GM12878 (cell line): Measurements from ENCODE around the gene GEMIN7. TPM values are rescaled to one million over a fixed set of nuclear protein-coding genes. Genes with fewer than 3 reads are reported as not detected.

ENCODE experiments used
- ATAC-seq: fragments of 200-7000 bp; cut with Tn5 transposase; 3 replicates; pipeline ENCODE4 v1.9.1; 2020; ENCODE audit warnings: mild to moderate bottlenecking, moderate library complexity
- BruUV-seq: library from RNA; stranded (reverse); fragments of 400-500 nt; replicated peaks from 2 replicates; lab custom pipeline; 2021; lab: Mats Ljungman, UMichigan
- CTCF ChIA-PET: fragments of 300-600 bp; sonication (Branson Sonifier 250); formaldehyde crosslinking; extraction: SDS; loops from one replicate; lab custom pipeline; 2021; ENCODE audit warnings: inconsistent platforms; lab: Yijun Ruan, JAX
- POLR2A ChIA-PET: fragments of 350-600 bp; formaldehyde crosslinking; extraction: SDS; loops from one replicate; lab custom pipeline; 2021; ENCODE audit warnings: inconsistent platforms; lab: Charles Lee
- RAD21 ChIA-PET: fragments of 300-600 bp; sonication (Branson Sonifier 250); formaldehyde crosslinking; loops from one replicate; lab custom pipeline; 2023; ENCODE audit warnings: antibody characterized with exemption; ENCODE audit not compliant: unreplicated experiment; lab: Charles Lee
- SMC1A ChIA-PET: fragments of 300-600 bp; sonication (Branson Sonifier 250); formaldehyde crosslinking; loops from one replicate; lab custom pipeline; 2023; ENCODE audit not compliant: unreplicated experiment, uncharacterized antibody; lab: Charles Lee
- DNase-seq: peaks from one replicate; pipeline ENCODE4 v3.0.0-alpha.2; 2011; ENCODE audit warnings: low read depth, low spot score
- FAIRE-seq: peaks from 3 replicates; lab custom pipeline; 2011; peaks lifted over from hg19 to GRCh38; lab: Jason Lieb, UNC
- H2AFZ ChIP-seq: 2 replicates; pipeline ENCODE4 v1.6.0; 2011; ENCODE audit warnings: low read depth, low read length, control low read depth; ENCODE audit not compliant: control insufficient read depth
- H3K27ac ChIP-seq: 2 replicates; pipeline ENCODE4 v1.5.1; 2011; ENCODE audit warnings: control low read depth; ENCODE audit not compliant: control insufficient read depth, insufficient read depth
- H3K27me3 ChIP-seq, 2 experiments: replicated peaks in 1 of 2; 2 replicates each; pipeline versions ENCODE4 v1.6.0 to v1.6.1; 2011; ENCODE audit warnings: low read length in 1 of 2; ENCODE audit not compliant: control insufficient read depth in 2 of 2, insufficient read depth in 2 of 2
- H3K36me3 ChIP-seq, 2 experiments: 2 replicates each; pipeline ENCODE4 v1.5.1; 2011; ENCODE audit warnings: low read length in 1 of 2; ENCODE audit not compliant: control insufficient read depth in 2 of 2, insufficient read depth in 2 of 2
- H3K4me1 ChIP-seq: 2 replicates; pipeline ENCODE4 v1.6.1; 2011; ENCODE audit warnings: mild to moderate bottlenecking, low read length, moderate library complexity, mixed read lengths; ENCODE audit not compliant: control insufficient read depth, insufficient read depth
- H3K4me2 ChIP-seq: 2 replicates; pipeline ENCODE4 v1.6.0; 2011; ENCODE audit warnings: control low read depth; ENCODE audit not compliant: control insufficient read depth, insufficient read depth
- H3K4me3 ChIP-seq: fragments of 200-600 bp; sonication (generic); 2 replicates; pipeline ENCODE4 v1.5.1; 2016
- H3K79me2 ChIP-seq: 2 replicates; pipeline ENCODE4 v1.6.0; 2011; ENCODE audit warnings: low read length; ENCODE audit not compliant: control insufficient read depth, insufficient read depth
- H3K9ac ChIP-seq: 2 replicates; pipeline ENCODE4 v1.8.0; 2011; ENCODE audit warnings: low read length, control low read depth, mixed read lengths; ENCODE audit not compliant: control insufficient read depth, insufficient read depth
- H3K9me3 ChIP-seq: replicated peaks from 3 replicates; pipeline ENCODE4 v1.5.1; 2011; ENCODE audit warnings: mild to moderate bottlenecking, low read length; ENCODE audit not compliant: control insufficient read depth, insufficient read depth
- H4K20me1 ChIP-seq: 2 replicates; pipeline ENCODE4 v1.6.0; 2011; ENCODE audit not compliant: control insufficient read depth, insufficient read depth
- E2F8 ChIP-seq: fragments of 450-650 bp; IDR thresholded peaks from 2 replicates; pipeline ENCODE4 v1.6.1; 2018; ENCODE audit warnings: mild to moderate bottlenecking, low read depth, moderate library complexity; ENCODE audit not compliant: partially characterized antibody
- GABPA ChIP-seq: IDR thresholded peaks from 2 replicates; pipeline ENCODE4 v1.6.1; 2014; ENCODE audit warnings: antibody characterized with exemption, low read depth, mild to moderate bottlenecking, inconsistent platforms
- MEF2A ChIP-seq: IDR thresholded peaks from 2 replicates; pipeline ENCODE4 v1.6.1; 2011; ENCODE audit warnings: low read depth, mild to moderate bottlenecking, low read length, moderate library complexity; ENCODE audit not compliant: insufficient read depth
- PML ChIP-seq: IDR thresholded peaks from 2 replicates; pipeline ENCODE4 v1.6.1; 2012; ENCODE audit warnings: low read length, inconsistent platforms
- ZBED1 ChIP-seq: IDR thresholded peaks from 2 replicates; pipeline ENCODE4 v1.6.1; 2016; ENCODE audit warnings: borderline replicate concordance
- ZNF24 ChIP-seq: fragments of 450-650 bp; IDR thresholded peaks from 2 replicates; pipeline ENCODE4 v1.6.1; 2017; ENCODE audit warnings: antibody characterized with exemption, mild to moderate bottlenecking
- WGBS: methylation state at CpG from one replicate; pipeline ENCODE4 v1.1.6; 2016; ENCODE audit warnings: low lambda C conversion rate; ENCODE audit not compliant: insufficient replicate concordance, insufficient coverage; ENCODE audit errors: missing lambda C conversion rate; 5-methylcytosine and 5-hydroxymethylcytosine counted together
- in situ Hi-C: fragments of 300-500 bp; cut with MboI; formaldehyde crosslinking; loops from 9 replicates; pipeline ENCODE4 v1.14.3; 2018; ENCODE audit warnings: mixed read lengths
- intact Hi-C: fragments of 100-400 bp; cut with micrococcal nuclease; formaldehyde crosslinking; loops from one replicate; pipeline ENCODE4 v1.14.2; 2022; ENCODE audit not compliant: unreplicated experiment
- polyA plus RNA-seq, 11 experiments: library from polyadenylated mRNA; depleted of rRNA in 4 of 11; unstranded in 6 of 11; stranded (reverse) in 5 of 11; fragments of >200 nt; fragmentation: Nextera tagmentation in 4 of 11; fragmentation: Illumina TruSeq in 1 of 11; extraction: Ambion mirVana in 4 of 11; extraction: Trizol in 1 of 11; gene quantifications; 1 replicate in 1 of 11; 2 replicates in 10 of 11; pipeline versions ENCODE4 v1.2.1 to v1.2.3, GENCODE V29; 2011 to 2016; ENCODE audit warnings: inconsistent platforms in 2 of 11, missing spikeins in 2 of 11, low read depth in 1 of 11
- total RNA-seq, 4 experiments: library from RNA; depleted of rRNA in 3 of 4; stranded (reverse); fragments of >200 nt in 3 of 4; fragmentation: Illumina TruSeq in 1 of 4; extraction: Trizol in 1 of 4; gene quantifications; 2 replicates each; pipeline versions ENCODE4 v1.2.1 to v1.2.3, GENCODE V29; 2013 to 2021

GEMIN7 gene
- total and polyA plus RNA-seq, 10 of the 15 experiments (the other 5 are each of a cell fraction or from before 2014, with no cell fraction given): 21.1 to 76.7 (median 44.9) TPM

GRCh38 chr19:45045671-45046353, 33.2 kb upstream of the GEMIN7 start:
- Histone ChIP-seq H3K36me3 (peaks cover 12 to 35% of the 10 kb centered on the region in 2 experiments; a peak in 3 of 4 replicates), H4K20me1 (no peaks in the 10 kb centered on the region), H3K9me3 (no peaks in the 10 kb centered on the region), H2AFZ (no peak overlapping the region), H3K27me3 (no peaks in the 10 kb centered on the region), H3K4me2 (peak overlapping the region; percentile 86; the same call in 1 of the 2 replicates), H3K27ac (no peak overlapping the region)
- ChIA-PET RAD21 (interaction anchor here (0.6 to 1.2 kb wide), 2 partner anchors 39 to 47 kb away, joined by 3 read pairs; no protein-coding TSS in a partner anchor), POLR2A (interaction anchor here (0.5 to 1.3 kb wide), 2 partner anchors 13 to 131 kb away, joined by 3 read pairs; no protein-coding TSS in a partner anchor), SMC1A (interaction anchor here (0.6 to 2.5 kb wide), 4 partner anchors 12 to 57 kb away, joined by 3 to 12 read pairs (median 5); no protein-coding TSS in a partner anchor)
- ATAC-seq (no peak), FAIRE-seq (no peak), DNase-seq (no peak)
- BruUV-seq: no TSS peak
- WGBS: 85% methylated on average over 14 of the region's 14 CpGs
- in situ Hi-C loops: no loop called here
- intact Hi-C loops: no loop called here
- TF ChIP-seq E2F8 (no peak), PML (no peak), MEF2A (no peak), GABPA (no peak), ZNF24 (no peak), ZBED1 (no peak)
- TF ChIP-seq, all 136 proteins: peak for 0
- Histone ChIP-seq H3K4me3 (peak overlapping the region; percentile 48; the same call in 1 of the 2 replicates), H3K79me2 (peaks cover 62% of the 10 kb centered on the region), H3K9ac (no peak overlapping the region), H3K4me1 (peaks cover 25% of the 10 kb centered on the region)
- CTCF ChIA-PET: interaction anchor here (1.1 to 2.9 kb wide), 5 partner anchors 10 to 57 kb away, joined by 3 to 16 read pairs (median 4); no protein-coding TSS in a partner anchor
